Measurements from ENCODE around the gene OR1J2.

Gene OR1J2

GRCh38 chr9:122546196-122546595 is 35.6 kb downstream of the OR1J2 start:
- H3K9ac ChIP-seq (ENCODE audit: low read length): no peak overlapping the region
- no peaks in the 10 kb centered on the region for H3K9me3 ChIP-seq (ENCODE audit: control insufficient read depth, insufficient read depth, low read depth, low read length)
- no peak overlapping the region for H3K4me3 ChIP-seq (ENCODE audit: low read depth, low read length)
- H3K36me3 ChIP-seq (ENCODE audit: control insufficient read depth, insufficient read depth, low read length): no peaks in the 10 kb centered on the region
- H3K27ac ChIP-seq (ENCODE audit: low read depth, low read length): no peak overlapping the region
- H3K4me1 ChIP-seq (ENCODE audit: control insufficient read depth, insufficient read depth, low read length): no peaks in the 10 kb centered on the region
- no peaks in the 10 kb centered on the region for H3K27me3 ChIP-seq (ENCODE audit: control insufficient read depth, insufficient read depth, low read length)

- no peak overlapping the region for H3K27ac ChIP-seq (ENCODE audit: low read depth, low read length)
- no peaks in the 10 kb centered on the region; the same call in 1 of the 2 replicates for H3K9me3 ChIP-seq (ENCODE audit: control insufficient read depth, insufficient read depth, low read depth, low read length)
- H3K27me3 ChIP-seq (ENCODE audit: control insufficient read depth, insufficient read depth, low read length): peaks cover 21% of the 10 kb centered on the region; the same call in 1 of the 2 replicates
Observed at GRCh38 chr9:122551371-122551770, 40.8 kb downstream of the OR1J2 start.

GRCh38 chr9:122552812-122553211 is 42.2 kb downstream of the OR1J2 start, which contains the start of gene OR1N2:
TSS of gene OR1N2 (plus strand) at chr9:122553112. CDS start at chr9:122553212, 100 bp downstream.
- Histone ChIP-seq H3K4me1 (ENCODE audit: control insufficient read depth, insufficient read depth, low read length) (no peaks in the 10 kb centered on the region), H3K4me3 (ENCODE audit: low read depth, low read length) (no peak within 1 kb of the TSS), H3K9ac (ENCODE audit: low read length) (no peak within 1 kb of the TSS), H3K27me3 (ENCODE audit: control insufficient read depth, insufficient read depth, low read length) (peaks cover 21% of the 10 kb centered on the region; the same call in 1 of the 2 replicates), H3K9me3 (ENCODE audit: control insufficient read depth, insufficient read depth, low read depth, low read length) (no peaks in the 10 kb centered on the region; the same call in 1 of the 2 replicates), H3K36me3 (ENCODE audit: control insufficient read depth, insufficient read depth, low read length) (no peaks in the 10 kb centered on the region), H3K27ac (ENCODE audit: low read depth, low read length) (no peak within 1 kb of the TSS)

More at GRCh38 chr9:122551371-122551770, 40.8 kb downstream of the OR1J2 start:
- Histone ChIP-seq H3K4me1 (ENCODE audit: control insufficient read depth, insufficient read depth, low read length) (no peaks in the 10 kb centered on the region), H3K36me3 (ENCODE audit: control insufficient read depth, insufficient read depth, low read length) (no peaks in the 10 kb centered on the region), H3K9ac (ENCODE audit: low read length) (no peak overlapping the region), H3K4me3 (ENCODE audit: low read depth, low read length) (no peak overlapping the region)
